H1 (cell line): ENCODE data around the gene ITGA4. TPM values are rescaled to one million over a fixed set of nuclear protein-coding genes. Genes with fewer than 3 reads are reported as not detected.

ENCODE experiments used
- ASH2L ChIP-seq: fragments of 200-600, 300-600 bp; sonication (generic); IDR thresholded peaks from one replicate; pipeline ENCODE4 v1.7.1; 2017; ENCODE audit warnings: low read length
- BRCA1 ChIP-seq: IDR thresholded peaks from 2 replicates; pipeline ENCODE4 v1.6.1; 2012; ENCODE audit warnings: low read depth, low read length, improper control_type of control experiment
- CHD1 ChIP-seq: IDR thresholded peaks from 2 replicates; pipeline ENCODE4 v1.6.1; 2012; ENCODE audit warnings: low read depth, low read length, improper control_type of control experiment
- CHD2 ChIP-seq: IDR thresholded peaks from 2 replicates; pipeline ENCODE4 v1.6.1; 2012; ENCODE audit warnings: low read length, improper control_type of control experiment
- JUND ChIP-seq: IDR thresholded peaks from 2 replicates; pipeline ENCODE4 v1.6.1; 2011; ENCODE audit warnings: mild to moderate bottlenecking, improper control_type of control experiment, low read length
- NRF1 ChIP-seq: IDR thresholded peaks from 2 replicates; pipeline ENCODE4 v1.6.1; 2011; ENCODE audit warnings: mild to moderate bottlenecking, low read depth, low read length, improper control_type of control experiment
- RXRA ChIP-seq: IDR thresholded peaks from 2 replicates; pipeline ENCODE4 v1.6.1; 2011; ENCODE audit warnings: low read depth, mild to moderate bottlenecking, low read length, moderate library complexity; ENCODE audit not compliant: insufficient read depth
- SIN3A ChIP-seq, 2 experiments: IDR thresholded peaks in 1 of 2; conservative IDR thresholded peaks in 1 of 2; 2 replicates each; pipeline ENCODE4 v1.6.1; 2011 to 2012; ENCODE audit warnings: low read length in 2 of 2, improper control_type of control experiment in 1 of 2, low read depth in 1 of 2, mild to moderate bottlenecking in 1 of 2
- YY1 ChIP-seq: IDR thresholded peaks from 2 replicates; pipeline ENCODE4 v1.6.1; 2011; ENCODE audit warnings: low read depth, mild to moderate bottlenecking, low read length
- polyA plus RNA-seq, 7 experiments: library from polyadenylated mRNA; depleted of rRNA in 3 of 7; stranded (reverse) in 5 of 7; unstranded in 2 of 7; fragments of >200 nt in 5 of 7; fragments of 200-250 nt in 2 of 7; gene quantifications; 1 replicate in 5 of 7; 2 replicates in 1 of 7; 4 replicates in 1 of 7; pipeline versions ENCODE4 v1.2.1 to v1.2.3, GENCODE V29; 2011 to 2013; ENCODE audit warnings: missing spikeins in 2 of 7, mixed read lengths in 2 of 7
- total RNA-seq: library from RNA; stranded (reverse); fragmentation: NEBNext Ultra II Directional; extraction: Animal tissue kit (Norgen Biotek cat#: 25700); gene quantifications from 2 replicates; pipeline ENCODE4 v1.2.1, GENCODE V29; 2021

Gene ITGA4
- total and polyA plus RNA-seq, 2 of the 8 experiments (the other 6 are each of a cell fraction or from before 2014, with no cell fraction given), result 0.60 to 2.1 TPM

DNA sequence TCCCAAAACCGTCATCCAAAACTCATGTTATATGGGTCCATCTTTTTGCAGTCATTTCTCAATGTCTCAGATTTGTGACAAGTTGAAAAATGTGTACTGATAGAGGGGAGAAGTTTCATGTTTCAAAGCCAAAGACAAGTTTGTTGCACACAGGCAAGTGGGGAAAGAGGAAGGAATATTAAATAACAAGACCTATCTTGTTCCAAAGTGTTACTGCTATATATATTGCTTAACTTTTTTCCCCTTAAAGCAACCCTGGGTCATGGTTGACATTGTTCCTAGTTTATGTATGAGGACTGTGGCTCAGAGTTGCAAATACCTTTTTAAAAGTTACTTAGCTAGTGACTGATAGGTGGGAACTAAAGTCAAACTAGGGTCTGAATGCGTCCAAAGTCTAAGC lies 1.7 kb downstream of the ITGA4 start (continued):
- TF ChIP-seq BRCA1, result no peak
- no peak for TF ChIP-seq CHD2
- TF ChIP-seq SIN3A (conservative IDR thresholded peaks at IDR 0.05 in 1 of 2, IDR thresholded peaks at IDR 0.05 in 1 of 2; ENCODE audit: low read depth in 1 of 2, low read length in 2 of 2), result no peak
- TF ChIP-seq CHD1, result no peak
- TF ChIP-seq JUND, result no peak
- TF ChIP-seq ASH2L, result no peak
- no peak for TF ChIP-seq RXRA
- TF ChIP-seq YY1, result no peak
- no peak for TF ChIP-seq NRF1
